IMR-90 (cell line): ENCODE results near the gene UPF1. TPM values are rescaled to one million over a fixed set of nuclear protein-coding genes. Genes with fewer than 3 reads are reported as not detected.

Source experiments
- ATAC-seq: fragments of 200-7000 bp; cut with Tn5 transposase; 2 replicates; pipeline ENCODE4 v1.9.1; 2020; ENCODE audit warnings: low read depth, mild to moderate bottlenecking, moderate library complexity
- BruUV-seq: library from RNA; stranded (reverse); fragments of 400-500 nt; replicated peaks from 2 replicates; lab custom pipeline; 2021; lab: Mats Ljungman, UMichigan
- CTCF ChIA-PET: fragments of 300-600 bp; formaldehyde crosslinking; extraction: SDS; loops from one replicate; lab custom pipeline; 2021; ENCODE audit warnings: antibody characterized with exemption; lab: Yijun Ruan, JAX
- POLR2A ChIA-PET: fragments of 300-600 bp; sonication (Branson Sonifier 250); formaldehyde crosslinking; loops from one replicate; lab custom pipeline; 2022; ENCODE audit warnings: antibody characterized with exemption; ENCODE audit not compliant: unreplicated experiment; lab: Charles Lee
- DNase-seq: peaks from one replicate; pipeline ENCODE4 v3.0.0; 2013
- H2AFZ ChIP-seq: replicated peaks from 2 replicates; pipeline ENCODE3; 2013; ENCODE audit warnings: low read length, mild to moderate bottlenecking; ENCODE audit not compliant: poor library complexity
- H2AK5ac ChIP-seq: 2 replicates; pipeline ENCODE4 v1.6.1; 2013; ENCODE audit warnings: low read depth, low read length, inconsistent platforms
- H2AK9ac ChIP-seq: replicated peaks from 2 replicates; pipeline ENCODE3; 2013; ENCODE audit warnings: mild to moderate bottlenecking, low read depth, low read length, moderate library complexity; ENCODE audit not compliant: poor library complexity
- H2BK120ac ChIP-seq: 2 replicates; pipeline ENCODE4 v1.6.1; 2013; ENCODE audit warnings: low read depth, low read length, inconsistent platforms
- H2BK15ac ChIP-seq: 3 replicates; pipeline ENCODE4 v1.6.1; 2013; ENCODE audit warnings: low read depth, low read length, inconsistent platforms
- H2BK20ac ChIP-seq: 2 replicates; pipeline ENCODE4 v1.6.1; 2013; ENCODE audit warnings: low read depth, mild to moderate bottlenecking, inconsistent platforms, low read length, moderate library complexity
- H2BK5ac ChIP-seq: 2 replicates; pipeline ENCODE4 v1.6.1; 2013; ENCODE audit warnings: mild to moderate bottlenecking, low read depth, low read length, inconsistent platforms; ENCODE audit not compliant: poor library complexity, severe bottlenecking
- H3K14ac ChIP-seq: replicated peaks from 2 replicates; pipeline ENCODE4 v1.6.1; 2013; ENCODE audit warnings: low read depth, low read length, inconsistent platforms
- H3K18ac ChIP-seq: 2 replicates; pipeline ENCODE4 v1.6.1; 2013; ENCODE audit warnings: low read depth, low read length, control low read depth
- H3K23ac ChIP-seq: 2 replicates; pipeline ENCODE4 v1.6.1; 2013; ENCODE audit warnings: low read depth, low read length, inconsistent platforms
- H3K27ac ChIP-seq: 2 replicates; pipeline ENCODE4 v1.5.1; 2013; ENCODE audit warnings: mild to moderate bottlenecking, control low read depth, low read length; ENCODE audit not compliant: insufficient read depth
- H3K27me3 ChIP-seq: 2 replicates; pipeline ENCODE4 v1.6.1; 2013; ENCODE audit warnings: low read length; ENCODE audit not compliant: control insufficient read depth, insufficient read depth
- H3K36me3 ChIP-seq: 2 replicates; pipeline ENCODE4 v1.6.1; 2013; ENCODE audit warnings: low read length, mixed read lengths; ENCODE audit not compliant: control insufficient read depth, insufficient read depth
- H3K4ac ChIP-seq: 2 replicates; pipeline ENCODE4 v1.6.1; 2013; ENCODE audit warnings: low read depth, low read length, inconsistent platforms
- H3K4me1 ChIP-seq: 2 replicates; pipeline ENCODE4 v1.6.1; 2013; ENCODE audit warnings: low read length, mixed read lengths; ENCODE audit not compliant: control insufficient read depth, insufficient read depth
- H3K4me2 ChIP-seq: 2 replicates; pipeline ENCODE4 v1.6.1; 2013; ENCODE audit warnings: low read depth, mild to moderate bottlenecking, control low read depth, low read length, moderate library complexity
- H3K4me3 ChIP-seq: 2 replicates; pipeline ENCODE4 v1.5.1; 2013; ENCODE audit warnings: low read depth, mild to moderate bottlenecking, control low read depth, low read length, moderate library complexity; ENCODE audit not compliant: insufficient read depth
- H3K56ac ChIP-seq: 2 replicates; pipeline ENCODE4 v1.6.1; 2013; ENCODE audit warnings: low read length, inconsistent platforms; ENCODE audit not compliant: insufficient read depth; ENCODE audit errors: extremely low read depth
- H3K79me1 ChIP-seq, 2 experiments: 2 replicates each; pipeline ENCODE4 v1.6.1; 2013; ENCODE audit warnings: low read length in 2 of 2, inconsistent platforms in 1 of 2, low read depth in 1 of 2
- H3K9ac ChIP-seq: 2 replicates; pipeline ENCODE4 v1.6.1; 2013; ENCODE audit warnings: low read depth, low read length, control low read depth
- H3K9me1 ChIP-seq: 2 replicates; pipeline ENCODE4 v1.6.1; 2013; ENCODE audit warnings: low read length, inconsistent platforms; ENCODE audit not compliant: insufficient read depth
- H3K9me3 ChIP-seq: 2 replicates; pipeline ENCODE4 v1.6.1; 2013; ENCODE audit warnings: low read length; ENCODE audit not compliant: control insufficient read depth, insufficient read depth
- H4K20me1 ChIP-seq: 2 replicates; pipeline ENCODE4 v1.6.1; 2013; ENCODE audit warnings: low read length, inconsistent platforms; ENCODE audit not compliant: insufficient read depth
- H4K5ac ChIP-seq: 2 replicates; pipeline ENCODE4 v1.6.1; 2013; ENCODE audit warnings: mild to moderate bottlenecking, low read depth, low read length, control low read depth
- H4K8ac ChIP-seq, 2 experiments: 2 replicates each; pipeline ENCODE4 v1.6.1; 2013; ENCODE audit warnings: low read depth in 2 of 2, low read length in 2 of 2, control low read depth in 1 of 2, inconsistent platforms in 1 of 2
- H4K91ac ChIP-seq: 2 replicates; pipeline ENCODE4 v1.6.1; 2013; ENCODE audit warnings: low read depth, low read length, inconsistent platforms; ENCODE audit not compliant: insufficient read depth
- BHLHE40 ChIP-seq: fragments of 150-350 bp; IDR thresholded peaks from 2 replicates; pipeline ENCODE4 v1.6.1; 2016; ENCODE audit warnings: mild to moderate bottlenecking, low read depth, low read length
- CEBPB ChIP-seq: IDR thresholded peaks from 2 replicates; pipeline ENCODE4 v1.6.1; 2012; ENCODE audit warnings: low read depth, low read length, improper control_type of control experiment
- CHD1 ChIP-seq: IDR thresholded peaks from 2 replicates; pipeline ENCODE4 v1.6.1; 2012; ENCODE audit warnings: low read depth, low read length, improper control_type of control experiment
- FOS ChIP-seq: fragments of 150-350 bp; IDR thresholded peaks from 2 replicates; pipeline ENCODE4 v1.6.1; 2016; ENCODE audit warnings: low read depth, low read length
- MAFK ChIP-seq: IDR thresholded peaks from 2 replicates; pipeline ENCODE4 v1.6.1; 2012; ENCODE audit warnings: low read depth, low read length, improper control_type of control experiment
- MAZ ChIP-seq: IDR thresholded peaks from 2 replicates; pipeline ENCODE4 v1.6.1; 2012; ENCODE audit warnings: low read depth, mild to moderate bottlenecking, low read length, improper control_type of control experiment, moderate library complexity, borderline replicate concordance
- MXI1 ChIP-seq: IDR thresholded peaks from 2 replicates; pipeline ENCODE4 v1.6.1; 2012; ENCODE audit warnings: low read depth, mild to moderate bottlenecking, low read length, moderate library complexity, borderline replicate concordance
- NFE2L2 ChIP-seq: fragments of 150-350 bp; IDR thresholded peaks from 2 replicates; pipeline ENCODE4 v1.6.1; 2016; ENCODE audit warnings: low read depth, mild to moderate bottlenecking, low read length
- POLR2A ChIP-seq: IDR thresholded peaks from 2 replicates; pipeline ENCODE4 v1.6.1; 2012; ENCODE audit warnings: mild to moderate bottlenecking, low read depth, low read length
- RAD21 ChIP-seq: IDR thresholded peaks from 2 replicates; pipeline ENCODE4 v1.6.1; 2012; ENCODE audit warnings: low read length, improper control_type of control experiment
- RCOR1 ChIP-seq: IDR thresholded peaks from 2 replicates; pipeline ENCODE4 v1.6.1; 2012; ENCODE audit warnings: mild to moderate bottlenecking, low read length, improper control_type of control experiment; ENCODE audit not compliant: insufficient replicate concordance
- RFX5 ChIP-seq: IDR thresholded peaks from 2 replicates; pipeline ENCODE4 v1.8.0; 2012; ENCODE audit warnings: low read depth, mild to moderate bottlenecking, low read length, moderate library complexity
- SMC3 ChIP-seq: fragments of 150-350 bp; IDR thresholded peaks from 2 replicates; pipeline ENCODE4 v1.6.1; 2016; ENCODE audit warnings: low read depth, mild to moderate bottlenecking, antibody characterized with exemption, low read length, moderate library complexity
- whole genome bisulfite sequencing, 2 experiments: methylation state at CpG; one replicate each; pipeline versions ENCODE4 v1.1.5 to v1.1.7; 2013; ENCODE audit warnings: missing lambda C conversion rate in 2 of 2; ENCODE audit not compliant: insufficient read length in 1 of 2; ENCODE audit errors: extremely low coverage in 2 of 2; 5-methylcytosine and 5-hydroxymethylcytosine counted together
- dilution Hi-C: fragments of 300-500 bp; cut with HindIII; formaldehyde crosslinking; loops from one replicate; pipeline ENCODE4 v1.14.3; 2018; ENCODE audit warnings: low sequenced_read_pairs; ENCODE audit not compliant: unreplicated experiment
- in situ Hi-C: fragments of 300-500 bp; cut with MboI; formaldehyde crosslinking; loops from 3 replicates; pipeline ENCODE4 v1.14.3; 2019; ENCODE audit warnings: low sequenced_read_pairs, inconsistent platforms, mixed read lengths
- intact Hi-C: fragments of 100-400 bp; cut with micrococcal nuclease; formaldehyde crosslinking; loops from 2 replicates; pipeline ENCODE4 v1.10.0; 2022
- polyA plus RNA-seq, 3 experiments: library from polyadenylated mRNA; depleted of rRNA; stranded (reverse); fragments of >200 nt; gene quantifications; 2 replicates each; pipeline ENCODE4 v1.2.3, GENCODE V29; 2012; ENCODE audit warnings: low replicate concordance in 1 of 3
- total RNA-seq: library from RNA; depleted of rRNA; stranded (reverse); fragments of >200 nt; gene quantifications from 2 replicates; pipeline ENCODE4 v1.2.3, GENCODE V29; 2012
- TF ChIP-seq, protein P1 (sequence below): conservative IDR thresholded peaks from 2 replicates; pipeline ENCODE4 v1.5.1; 2012; ENCODE audit warnings: mild to moderate bottlenecking, low read depth, low read length, improper control_type of control experiment
- TF ChIP-seq, protein P2 (sequence below): fragments of 150-350 bp; IDR thresholded peaks from 2 replicates; pipeline ENCODE4 v1.6.1; 2016; ENCODE audit warnings: low read depth, mild to moderate bottlenecking, low read length, moderate library complexity, borderline replicate concordance
- TF ChIP-seq, protein P3 (sequence below): fragments of 150-350 bp; IDR thresholded peaks from 2 replicates; pipeline ENCODE4 v1.6.1; 2017; ENCODE audit warnings: mild to moderate bottlenecking, antibody characterized with exemption, low read length, low read depth

UPF1 gene
- total and polyA plus RNA-seq, 2 of the 4 experiments (the other 2 are of a cell fraction): 31.2 to 50.3 TPM

DNA sequence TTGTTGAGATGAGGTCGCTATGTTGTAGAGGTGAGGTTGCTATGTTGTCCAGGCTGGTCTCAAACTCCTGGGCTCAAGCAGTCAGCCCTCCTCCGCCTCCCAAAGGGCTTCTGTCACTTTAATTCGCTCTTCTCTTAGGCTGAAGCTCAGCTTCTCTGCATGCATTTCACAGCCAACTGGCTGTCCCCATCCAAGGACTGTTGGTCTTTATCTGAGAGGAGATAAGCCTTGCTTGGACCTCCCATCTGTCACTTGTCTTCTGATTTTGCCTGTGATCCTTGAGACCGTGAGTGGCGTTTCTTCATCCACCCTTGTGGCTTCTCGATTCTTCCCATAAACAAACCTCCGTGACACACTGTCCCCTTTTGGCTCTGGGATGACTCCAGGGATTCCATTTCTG, 39.8 kb downstream of the UPF1 start:
- no peak for DNase-seq
- Histone ChIP-seq H2AK5ac (no peak overlapping the region), H4K8ac (no peak overlapping the region), H2AFZ (no peak overlapping the region), H2AK9ac (no peak overlapping the region), H2BK120ac (no peak overlapping the region), H3K9me1 (no peaks in the 10 kb centered on the region), H4K20me1 (peaks cover 4% of the 10 kb centered on the region), H3K18ac (no peak overlapping the region), H3K79me1 (peaks cover 2 to 3% of the 10 kb centered on the region in 2 experiments; a peak in 1 of 4 replicates), H3K9me3 (no peaks in the 10 kb centered on the region), H3K4me2 (no peak overlapping the region), H4K5ac (no peak overlapping the region), H3K27ac (no peak overlapping the region), H3K23ac (no peak overlapping the region), H3K36me3 (peaks cover 16% of the 10 kb centered on the region; the same call in 1 of the 2 replicates), H3K4me1 (no peaks in the 10 kb centered on the region), H3K4ac (no peak overlapping the region), H2BK20ac (no peak overlapping the region), H3K9ac (no peak overlapping the region), H3K14ac (no peak overlapping the region), H2BK5ac (no peak overlapping the region), H3K4me3 (no peak overlapping the region), H3K27me3 (no peaks in the 10 kb centered on the region), H3K56ac (no peak overlapping the region), H2BK15ac (no peak overlapping the region), H4K91ac (no peak overlapping the region)
- no TSS peak for BruUV-seq
- in situ Hi-C loops: no loop called here
- no peak for TF ChIP-seq SMC3
- TF ChIP-seq RCOR1: no peak
- no peak for TF ChIP-seq NFE2L2
- TF ChIP-seq, protein P1, sequence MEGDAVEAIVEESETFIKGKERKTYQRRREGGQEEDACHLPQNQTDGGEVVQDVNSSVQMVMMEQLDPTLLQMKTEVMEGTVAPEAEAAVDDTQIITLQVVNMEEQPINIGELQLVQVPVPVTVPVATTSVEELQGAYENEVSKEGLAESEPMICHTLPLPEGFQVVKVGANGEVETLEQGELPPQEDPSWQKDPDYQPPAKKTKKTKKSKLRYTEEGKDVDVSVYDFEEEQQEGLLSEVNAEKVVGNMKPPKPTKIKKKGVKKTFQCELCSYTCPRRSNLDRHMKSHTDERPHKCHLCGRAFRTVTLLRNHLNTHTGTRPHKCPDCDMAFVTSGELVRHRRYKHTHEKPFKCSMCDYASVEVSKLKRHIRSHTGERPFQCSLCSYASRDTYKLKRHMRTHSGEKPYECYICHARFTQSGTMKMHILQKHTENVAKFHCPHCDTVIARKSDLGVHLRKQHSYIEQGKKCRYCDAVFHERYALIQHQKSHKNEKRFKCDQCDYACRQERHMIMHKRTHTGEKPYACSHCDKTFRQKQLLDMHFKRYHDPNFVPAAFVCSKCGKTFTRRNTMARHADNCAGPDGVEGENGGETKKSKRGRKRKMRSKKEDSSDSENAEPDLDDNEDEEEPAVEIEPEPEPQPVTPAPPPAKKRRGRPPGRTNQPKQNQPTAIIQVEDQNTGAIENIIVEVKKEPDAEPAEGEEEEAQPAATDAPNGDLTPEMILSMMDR: no peak
- no peak for TF ChIP-seq MXI1
- TF ChIP-seq RFX5: no peak
- no peak for TF ChIP-seq MAFK
- no peak for TF ChIP-seq CHD1
- TF ChIP-seq CEBPB: no peak
- no peak for TF ChIP-seq RAD21
- TF ChIP-seq, protein P2, sequence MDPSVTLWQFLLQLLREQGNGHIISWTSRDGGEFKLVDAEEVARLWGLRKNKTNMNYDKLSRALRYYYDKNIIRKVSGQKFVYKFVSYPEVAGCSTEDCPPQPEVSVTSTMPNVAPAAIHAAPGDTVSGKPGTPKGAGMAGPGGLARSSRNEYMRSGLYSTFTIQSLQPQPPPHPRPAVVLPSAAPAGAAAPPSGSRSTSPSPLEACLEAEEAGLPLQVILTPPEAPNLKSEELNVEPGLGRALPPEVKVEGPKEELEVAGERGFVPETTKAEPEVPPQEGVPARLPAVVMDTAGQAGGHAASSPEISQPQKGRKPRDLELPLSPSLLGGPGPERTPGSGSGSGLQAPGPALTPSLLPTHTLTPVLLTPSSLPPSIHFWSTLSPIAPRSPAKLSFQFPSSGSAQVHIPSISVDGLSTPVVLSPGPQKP: no peak
- TF ChIP-seq BHLHE40: no peak
- TF ChIP-seq FOS: no peak
- TF ChIP-seq POLR2A: no peak
- TF ChIP-seq MAZ: no peak
- TF ChIP-seq, protein P3, sequence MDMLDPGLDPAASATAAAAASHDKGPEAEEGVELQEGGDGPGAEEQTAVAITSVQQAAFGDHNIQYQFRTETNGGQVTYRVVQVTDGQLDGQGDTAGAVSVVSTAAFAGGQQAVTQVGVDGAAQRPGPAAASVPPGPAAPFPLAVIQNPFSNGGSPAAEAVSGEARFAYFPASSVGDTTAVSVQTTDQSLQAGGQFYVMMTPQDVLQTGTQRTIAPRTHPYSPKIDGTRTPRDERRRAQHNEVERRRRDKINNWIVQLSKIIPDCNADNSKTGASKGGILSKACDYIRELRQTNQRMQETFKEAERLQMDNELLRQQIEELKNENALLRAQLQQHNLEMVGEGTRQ: no peak
- intact Hi-C loops: no loop called here
- POLR2A ChIA-PET: no interaction called here
- CTCF ChIA-PET: interaction anchor here (0.9 kb wide), 1 partner anchor 23 kb away, joined by 4 read pairs; no protein-coding TSS in a partner anchor
- no CpG with 5 or more reads among the region's 7 CpGs for WGBS, 2 experiments
- dilution Hi-C loops: no loop called here
- ATAC-seq: no peak
